ENCODE measurements around the gene RNU1-4.
"Not testable (repeated sequence)": the region's sequence is repeated elsewhere in the genome, so short reads cannot be mapped to it uniquely, and the experiment has no call there.

RNU1-4 gene

DNA sequence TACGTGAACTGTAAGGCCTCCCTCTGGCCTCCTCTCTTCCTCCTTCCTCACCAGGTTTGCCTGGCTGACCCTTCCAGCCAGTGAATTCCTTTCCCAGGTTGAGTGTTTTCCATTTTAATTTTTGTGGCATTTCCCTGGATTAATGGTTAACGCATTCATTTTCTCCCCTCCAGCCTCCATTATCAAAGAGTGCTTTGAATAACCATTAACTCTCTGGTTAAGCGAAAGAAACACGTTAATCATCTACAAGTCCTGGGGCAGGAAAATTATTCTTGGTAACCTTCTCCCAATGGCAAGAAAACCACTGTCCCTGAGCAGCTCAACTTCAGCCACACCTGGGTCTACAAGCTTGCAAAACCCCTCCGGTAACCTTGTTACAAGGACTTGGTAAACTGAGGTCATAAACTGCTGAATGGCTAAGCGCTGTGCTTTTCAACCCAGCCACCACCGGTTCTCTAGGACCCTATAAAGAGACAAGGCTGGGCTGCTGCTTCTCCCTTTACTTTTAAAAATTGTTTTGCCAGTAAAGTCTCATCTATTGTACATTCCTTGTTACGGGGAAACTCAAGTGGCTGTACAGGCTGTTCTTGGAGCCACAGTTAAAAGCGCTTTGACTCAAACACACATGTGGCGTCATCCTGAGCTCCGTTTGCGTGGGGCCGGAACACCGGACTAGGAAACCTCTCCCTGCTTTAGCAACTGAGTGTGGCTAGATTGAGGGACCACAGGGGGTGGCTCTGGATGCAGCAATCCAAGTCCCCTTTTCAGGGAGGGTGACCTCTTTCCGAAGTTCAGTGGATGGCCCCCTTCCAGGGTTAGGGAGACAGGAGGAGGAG lies 24.7 kb downstream of the RNU1-4 start:
- DNase-seq (ENCODE audit: low read depth in 1 of 2, low spot score in 1 of 2), result not testable (repeated sequence)

DNA sequence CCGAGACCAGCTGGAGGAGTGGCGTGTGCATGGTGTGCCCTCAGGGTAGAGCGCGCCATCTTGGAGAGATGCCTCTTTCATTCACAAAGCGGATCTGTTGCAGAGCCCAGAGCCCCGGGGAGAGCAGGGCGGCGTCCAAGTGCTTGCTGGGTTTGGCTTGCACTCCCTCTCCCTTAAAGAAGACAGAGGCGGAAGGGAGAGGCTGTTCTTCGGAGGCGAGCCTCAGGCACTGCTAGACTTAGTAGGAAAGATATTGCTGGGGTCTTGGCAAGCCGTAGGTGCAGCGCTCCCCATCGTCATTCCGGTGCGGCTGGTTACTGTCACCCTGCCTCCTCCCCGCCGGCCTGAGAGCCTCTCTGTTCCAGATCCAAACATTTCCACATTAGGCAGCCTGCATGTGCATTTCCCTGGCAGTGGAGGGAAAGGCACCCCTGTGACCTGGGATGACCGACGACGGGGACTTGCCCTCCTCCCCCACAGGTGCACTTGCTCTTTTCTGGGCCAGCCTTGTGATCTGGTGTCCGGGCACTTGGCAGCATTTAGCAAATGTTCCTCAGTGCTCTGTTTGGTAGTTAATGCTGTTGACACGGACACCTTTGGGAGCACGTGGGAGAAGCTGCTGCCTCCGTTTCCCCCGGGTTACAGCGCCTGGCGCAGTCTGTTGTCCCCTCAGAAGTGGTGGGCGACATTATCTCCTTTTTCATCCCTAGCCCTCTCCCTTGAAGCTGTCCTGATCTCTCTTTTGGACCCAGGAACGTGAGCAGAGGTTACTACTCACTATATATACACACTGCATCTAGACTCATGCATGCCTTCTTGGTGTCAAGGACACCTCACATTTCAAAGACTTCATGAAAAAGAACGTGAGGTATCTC lies 25.7 kb downstream of the RNU1-4 start:
- DNase-seq (ENCODE audit: low read depth in 1 of 2, low spot score in 1 of 2), result not testable (repeated sequence)

DNA sequence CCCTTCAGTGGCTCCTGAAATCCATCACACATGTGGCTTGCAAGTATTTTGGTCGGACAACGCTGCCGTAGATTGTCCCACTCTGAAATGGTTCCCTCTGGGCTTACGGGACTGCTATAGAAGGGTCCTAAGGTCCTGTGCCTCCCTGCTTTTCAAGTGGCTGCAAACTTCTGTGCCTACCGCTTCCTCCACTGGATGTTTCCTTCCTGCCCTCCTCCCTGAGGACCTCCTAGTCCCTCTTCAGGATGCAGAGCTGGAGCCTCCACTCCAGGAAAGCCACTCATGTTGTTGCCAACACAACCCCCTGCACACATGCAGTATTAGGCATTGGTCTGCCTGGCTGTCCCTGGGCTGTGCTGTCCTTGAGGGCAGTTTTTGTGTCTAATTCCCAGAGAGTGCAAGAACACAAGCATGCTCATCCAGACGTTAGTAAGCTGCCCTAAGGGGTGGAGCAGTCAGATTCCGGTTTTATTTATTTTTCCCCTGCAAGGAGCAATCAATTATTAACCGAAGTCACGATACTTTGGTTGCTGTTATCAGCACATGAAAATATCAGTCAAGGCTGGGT lies 26.5 kb downstream of the RNU1-4 start:
- DNase-seq (ENCODE audit: low read depth in 1 of 2, low spot score in 1 of 2), result not testable (repeated sequence)

DNA sequence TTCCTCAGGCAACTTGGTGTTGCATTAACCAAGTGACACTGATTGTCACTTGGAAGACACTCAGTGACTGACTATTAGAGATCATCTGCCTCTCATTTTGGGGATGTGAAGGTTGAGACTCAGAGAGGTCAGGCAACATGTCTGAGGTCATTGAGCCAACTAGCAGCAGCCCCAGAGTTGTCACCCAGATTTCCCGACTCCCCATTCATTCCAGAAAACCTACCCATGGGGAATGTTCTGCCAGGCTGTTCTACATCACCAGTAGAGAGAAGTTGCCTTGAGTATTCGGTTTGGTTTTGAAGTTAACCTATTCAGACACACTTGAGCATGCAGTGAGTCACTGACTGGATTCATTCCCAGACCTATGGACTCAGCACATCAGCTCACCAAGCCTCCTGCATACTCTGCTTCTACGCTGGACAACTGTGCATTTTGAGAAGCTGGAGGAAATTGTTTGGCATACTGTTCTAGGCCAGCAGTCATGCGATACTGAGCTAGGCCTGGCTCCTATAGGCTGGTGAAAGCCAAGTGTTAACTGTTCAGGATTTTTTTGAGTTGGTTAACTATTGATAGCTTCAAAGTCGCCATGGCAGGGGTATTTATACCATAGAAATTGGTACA lies 29.9 kb downstream of the RNU1-4 start:
- not testable (repeated sequence) for DNase-seq (ENCODE audit: low read depth in 1 of 2, low spot score in 1 of 2)

DNA sequence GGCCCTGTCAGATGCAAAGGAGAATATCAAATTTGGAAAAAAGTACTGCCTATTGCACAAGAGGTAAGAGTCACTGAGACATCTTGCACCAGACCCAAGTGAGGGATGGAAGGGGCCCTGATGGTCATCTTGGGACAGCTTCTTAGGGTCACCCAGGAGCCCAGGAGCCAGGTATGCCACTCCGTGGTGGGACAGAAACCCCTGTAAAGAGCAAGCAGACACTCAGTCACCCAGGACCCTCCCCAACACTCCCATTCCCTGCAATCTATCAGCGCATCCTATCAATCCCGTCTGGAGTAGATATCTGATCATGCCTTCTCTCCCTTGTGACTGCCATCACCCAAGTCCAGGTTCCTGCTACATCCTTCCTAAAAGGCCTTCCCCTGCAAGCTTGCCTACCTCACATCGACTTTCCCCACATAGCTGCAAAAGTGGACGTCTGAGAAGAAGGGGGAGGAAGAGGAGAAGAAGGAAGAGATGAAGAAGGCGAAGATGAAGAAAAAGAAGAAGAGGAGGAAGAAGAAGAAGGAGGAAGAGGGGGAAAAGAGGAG lies 30.7 kb downstream of the RNU1-4 start:
- DNase-seq (ENCODE audit: low read depth in 1 of 2, low spot score in 1 of 2), result not testable (repeated sequence)

DNA sequence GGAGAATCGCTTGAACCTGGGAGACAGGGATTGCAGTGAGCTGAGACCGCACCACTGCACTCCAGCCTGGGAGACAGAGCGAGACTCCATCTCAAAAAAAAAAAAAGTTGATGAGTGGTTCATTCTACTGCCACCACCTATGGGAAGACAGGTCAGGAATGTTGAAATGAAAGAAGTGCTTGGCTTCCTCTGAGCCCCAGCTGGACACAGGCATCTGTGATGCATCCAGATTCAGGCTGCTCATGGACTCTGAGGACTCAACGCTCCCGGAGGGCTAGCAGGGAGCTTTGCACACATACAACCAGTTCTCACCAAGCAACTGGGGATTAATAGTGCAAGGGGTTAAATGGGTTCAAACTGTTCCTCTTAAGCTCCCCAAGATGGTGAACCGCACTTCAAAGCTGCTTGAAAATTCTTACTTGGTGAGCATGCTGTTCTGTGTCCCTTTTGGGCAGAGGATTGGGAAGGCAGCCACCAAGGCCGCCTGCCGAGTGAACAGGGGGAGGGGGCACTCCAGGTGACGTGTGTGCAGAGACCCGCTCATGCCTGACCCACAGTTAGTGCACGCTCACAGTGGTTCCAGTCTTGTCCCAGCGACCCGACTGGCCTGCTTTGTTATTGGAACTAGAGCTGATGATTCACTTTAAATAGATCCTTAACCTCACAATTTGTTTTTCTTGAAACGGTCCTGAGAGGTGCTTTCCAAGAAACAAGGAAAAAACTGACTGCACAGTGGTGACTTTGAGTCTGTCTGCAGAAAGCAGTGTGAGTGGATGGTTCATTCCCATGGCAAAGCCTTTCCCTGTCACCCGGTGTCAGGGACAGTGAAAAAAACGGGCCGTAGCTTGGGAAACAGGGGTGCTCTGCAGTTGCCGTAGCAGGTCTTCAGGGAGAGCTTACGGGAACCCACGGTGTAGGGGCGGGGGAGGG lies 32.2 kb downstream of the RNU1-4 start:
- not testable (repeated sequence) for DNase-seq (ENCODE audit: low read depth in 1 of 2, low spot score in 1 of 2)

DNA sequence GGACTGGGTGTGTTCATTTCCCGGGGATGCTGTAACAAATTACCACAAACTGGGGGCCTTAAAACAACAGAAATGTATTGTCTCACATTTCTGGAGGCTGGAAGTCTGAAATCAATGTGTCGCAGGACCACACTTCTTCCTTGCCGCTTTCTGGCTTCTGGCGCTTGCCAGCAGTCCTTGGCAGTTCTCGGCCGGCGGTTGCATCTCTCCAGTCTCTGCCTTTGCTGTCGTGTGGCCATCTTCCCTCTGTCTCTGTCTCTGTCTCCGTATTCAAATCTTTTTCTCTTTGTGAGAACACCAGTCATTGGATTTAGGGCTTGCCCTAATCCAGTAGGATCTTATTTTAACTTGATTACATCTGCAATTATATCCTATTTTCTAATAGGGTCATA lies 32.9 kb downstream of the RNU1-4 start:
- DNase-seq (ENCODE audit: low read depth in 1 of 2, low spot score in 1 of 2), result not testable (repeated sequence)

DNA sequence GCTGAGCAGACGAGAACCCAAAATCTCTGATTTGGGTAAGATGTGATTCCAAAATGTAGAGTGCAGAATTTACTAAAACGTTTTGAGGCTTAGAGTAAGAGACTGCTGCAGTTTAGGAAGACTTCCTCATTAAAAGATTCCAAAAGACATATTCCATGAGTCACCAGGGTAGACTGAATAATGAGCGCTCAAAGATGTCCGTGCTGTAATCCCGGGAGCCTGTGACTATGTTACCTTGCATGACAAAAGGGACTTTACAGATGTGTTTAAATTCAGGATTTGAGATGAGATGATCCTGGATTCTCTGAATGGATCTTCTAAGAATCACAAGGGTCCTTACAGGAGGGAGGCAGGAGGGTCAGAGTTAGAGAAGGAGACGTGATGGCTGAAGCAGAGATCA lies 33.4 kb downstream of the RNU1-4 start:
- not testable (repeated sequence) for DNase-seq (ENCODE audit: low read depth in 1 of 2, low spot score in 1 of 2)

DNA sequence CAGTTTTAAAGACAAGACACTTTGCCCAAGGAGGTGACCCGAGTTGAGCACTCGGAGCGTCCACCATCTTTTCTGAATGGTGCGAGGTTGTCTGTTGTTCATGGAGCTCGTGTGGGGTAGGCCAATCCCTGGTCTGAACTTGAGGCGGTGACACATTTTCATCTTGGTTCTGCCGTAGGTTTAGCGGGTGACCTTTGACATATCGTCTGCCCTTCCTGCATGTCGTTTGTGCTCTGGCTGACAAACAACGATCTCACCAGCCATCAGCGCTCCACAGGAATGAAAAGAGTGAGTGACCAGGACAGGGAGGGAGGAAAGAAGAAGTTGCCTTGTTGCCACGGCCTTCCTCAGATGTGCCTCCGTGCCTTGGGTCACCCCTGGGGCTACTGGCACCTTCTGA lies 34.5 kb downstream of the RNU1-4 start:
- not testable (repeated sequence) for DNase-seq (ENCODE audit: low read depth in 1 of 2, low spot score in 1 of 2)

DNA sequence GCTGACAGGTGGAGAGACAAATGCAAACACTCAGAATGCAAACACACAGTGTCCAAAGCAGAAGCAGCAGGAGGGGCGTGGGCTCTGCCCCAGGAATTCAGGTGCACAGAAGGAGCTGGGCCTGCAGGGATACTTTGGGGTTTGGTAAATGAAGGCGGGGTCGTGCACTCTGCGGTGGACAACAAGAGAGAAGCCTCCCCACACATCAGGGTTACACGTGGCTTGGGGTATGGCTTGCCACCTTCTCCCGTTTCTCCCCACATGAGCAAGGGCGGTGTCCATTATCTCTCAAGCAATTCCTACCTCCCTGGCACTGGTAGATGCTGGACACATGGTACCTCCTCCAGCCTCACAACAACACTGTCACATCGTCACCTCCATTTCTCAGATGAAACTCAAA lies 35.0 kb downstream of the RNU1-4 start:
- DNase-seq (ENCODE audit: low read depth in 1 of 2, low spot score in 1 of 2), result not testable (repeated sequence)

DNA sequence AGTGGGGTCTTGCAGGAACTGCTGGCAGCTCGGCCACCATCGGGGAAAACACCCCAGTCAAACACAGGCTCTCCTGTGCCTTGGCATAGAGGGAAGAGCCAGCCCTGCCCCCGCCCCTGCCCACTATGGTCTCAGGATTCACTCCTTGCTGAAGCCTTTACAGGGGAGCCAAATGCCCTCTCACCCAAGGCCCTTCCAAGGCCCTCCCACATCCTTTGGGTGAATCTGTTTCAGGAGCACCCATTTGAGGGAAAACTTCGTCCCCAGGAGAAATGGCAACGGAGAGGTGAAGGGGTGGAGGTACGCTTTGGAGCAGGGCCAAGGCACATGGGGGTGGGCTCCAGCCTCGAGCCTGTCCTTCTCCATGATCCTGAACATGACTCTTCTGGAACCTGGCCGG lies 35.9 kb downstream of the RNU1-4 start:
- DNase-seq (ENCODE audit: low read depth in 1 of 2, low spot score in 1 of 2), result not testable (repeated sequence)

DNA sequence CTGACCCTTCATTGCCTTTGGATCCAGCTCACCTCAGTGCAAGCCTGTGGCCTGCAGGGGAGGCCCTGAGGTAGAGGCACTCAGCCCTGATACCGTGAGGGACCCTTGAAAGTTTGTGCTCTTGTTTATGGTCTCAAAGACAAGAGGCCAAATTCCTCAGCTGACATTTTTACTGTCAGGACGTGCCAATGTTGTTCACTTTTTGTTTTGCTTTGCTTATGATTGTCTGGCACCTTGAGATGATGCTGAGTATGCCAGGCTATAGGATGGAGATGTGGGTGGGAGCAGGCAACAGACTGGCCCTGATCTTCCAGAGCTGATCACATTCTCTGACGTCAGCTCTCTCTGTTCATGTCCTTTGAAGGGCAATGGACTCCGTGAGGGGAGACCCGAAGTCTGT lies 36.5 kb downstream of the RNU1-4 start:
- DNase-seq (ENCODE audit: low read depth in 1 of 2, low spot score in 1 of 2), result not testable (repeated sequence)

DNA sequence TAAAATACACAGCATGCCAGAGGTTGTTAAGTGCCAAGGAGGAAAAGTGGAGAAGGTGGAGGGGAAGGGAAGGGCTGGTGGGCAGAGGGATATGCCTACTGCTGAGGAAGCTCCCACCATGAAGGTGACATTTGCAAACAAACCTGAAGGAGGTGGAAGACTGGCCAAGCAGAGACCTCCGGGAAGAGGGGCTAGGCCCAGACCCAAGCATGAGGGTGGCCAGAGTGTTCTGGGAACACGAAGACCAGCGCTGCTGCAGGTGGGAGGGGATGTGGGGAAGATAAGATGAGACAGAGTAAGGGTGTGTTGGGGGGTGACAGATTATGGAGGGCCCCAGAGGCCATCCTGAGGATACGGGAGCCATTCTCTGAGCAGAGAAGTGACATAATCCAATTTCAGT lies 37.5 kb downstream of the RNU1-4 start:
- not testable (repeated sequence) for DNase-seq (ENCODE audit: low read depth in 1 of 2, low spot score in 1 of 2)

DNA sequence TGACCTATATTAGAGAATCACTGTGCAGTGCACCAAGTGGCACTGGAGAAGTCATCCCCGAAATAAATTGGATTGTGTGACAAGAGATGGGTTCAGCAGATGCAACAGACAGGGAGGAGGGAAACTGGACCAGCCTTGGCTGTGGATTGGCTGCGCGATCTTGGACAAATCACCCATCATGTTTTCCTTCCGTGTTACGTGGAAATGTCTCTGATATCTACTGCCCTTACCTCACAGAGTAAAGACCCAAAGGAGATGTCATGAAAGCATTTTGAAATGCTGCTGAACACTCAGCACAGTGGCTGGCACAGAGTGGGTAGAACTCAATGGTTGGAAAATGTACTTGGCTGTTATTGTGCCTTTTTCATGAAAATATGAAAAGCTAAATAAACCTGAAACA lies 39.2 kb downstream of the RNU1-4 start:
- DNase-seq (ENCODE audit: low read depth in 1 of 2, low spot score in 1 of 2), result not testable (repeated sequence)

DNA sequence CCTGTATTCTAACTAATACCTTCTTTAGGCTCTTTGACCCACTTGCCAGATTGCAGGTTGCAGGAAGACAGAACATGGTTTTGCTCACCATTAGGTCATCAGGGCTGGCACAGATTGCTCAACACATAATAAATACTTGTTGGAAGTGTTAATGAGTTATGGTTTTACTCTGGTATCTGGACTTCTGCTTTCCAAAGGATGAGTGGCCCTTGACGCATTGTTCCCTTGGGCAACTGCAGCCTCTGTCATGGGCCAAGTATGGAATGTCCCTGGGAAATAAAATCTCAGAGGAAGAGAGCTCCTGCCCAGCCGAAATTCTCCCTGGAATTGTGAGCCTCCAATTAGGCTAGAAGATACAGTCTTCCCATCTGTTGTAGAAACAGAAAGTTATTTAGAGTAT lies 40.7 kb downstream of the RNU1-4 start:
- not testable (repeated sequence) for DNase-seq (ENCODE audit: low read depth in 1 of 2, low spot score in 1 of 2)

DNA sequence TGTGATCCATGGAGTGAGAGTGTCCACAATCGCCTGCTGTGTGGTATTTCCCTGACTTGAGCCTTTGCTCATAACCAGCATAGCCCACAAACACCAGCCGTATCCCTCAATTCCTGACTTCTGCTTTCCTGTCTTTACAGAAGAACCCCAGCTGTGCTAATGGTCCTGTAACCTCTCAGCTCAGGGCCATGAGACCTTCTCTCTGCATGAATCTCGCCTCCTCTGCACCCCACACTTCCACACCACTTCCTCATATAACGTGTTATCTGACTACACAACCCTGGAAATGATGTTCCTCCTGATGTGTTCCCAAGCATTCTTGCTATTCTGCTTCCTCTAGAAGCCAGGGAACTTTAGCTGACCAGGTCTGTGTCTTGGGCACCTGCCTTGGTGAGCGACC lies 41.3 kb downstream of the RNU1-4 start:
- DNase-seq (ENCODE audit: low read depth in 1 of 2, low spot score in 1 of 2), result not testable (repeated sequence)

DNA sequence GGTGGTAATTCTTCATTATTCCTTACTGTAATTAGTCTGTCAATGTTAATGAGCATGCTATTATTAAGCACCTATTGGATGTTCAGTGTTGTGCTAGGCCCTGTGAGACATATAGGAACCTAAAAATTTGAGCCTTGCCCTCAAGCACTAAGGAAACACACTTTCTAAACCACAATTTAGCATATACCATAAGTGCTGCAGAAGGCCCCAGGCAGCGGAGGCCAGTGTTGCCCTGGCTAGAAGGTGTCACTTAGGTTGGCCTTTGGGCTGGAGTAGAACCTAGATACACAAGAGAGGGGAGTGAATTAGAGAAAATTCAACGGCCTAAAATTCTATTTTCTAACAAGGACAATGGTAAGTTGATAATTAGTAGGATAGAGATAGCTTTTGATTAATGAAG lies 44.6 kb downstream of the RNU1-4 start:
- not testable (repeated sequence) for DNase-seq (ENCODE audit: low read depth in 1 of 2, low spot score in 1 of 2)

DNA sequence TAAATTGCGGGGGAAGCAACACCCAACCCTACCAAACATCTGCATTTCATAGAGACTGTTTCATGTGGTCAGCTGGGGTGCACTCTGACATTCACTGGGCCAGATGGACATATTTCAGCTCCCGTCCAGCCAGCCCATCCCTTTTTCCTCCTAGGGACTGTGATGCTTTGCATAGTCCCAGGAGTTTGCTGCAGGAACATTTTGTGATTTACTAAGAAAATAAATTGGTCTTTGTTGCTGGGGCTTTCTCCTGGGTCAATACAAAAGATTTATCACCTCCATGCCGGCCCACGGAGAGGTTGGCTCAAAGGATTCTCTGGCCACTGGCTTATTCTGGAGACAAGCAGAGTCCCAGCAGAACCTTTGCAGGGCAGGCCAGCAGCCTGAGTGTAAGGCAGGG lies 46.0 kb downstream of the RNU1-4 start:
- DNase-seq (ENCODE audit: low read depth in 1 of 2, low spot score in 1 of 2), result not testable (repeated sequence)

DNA sequence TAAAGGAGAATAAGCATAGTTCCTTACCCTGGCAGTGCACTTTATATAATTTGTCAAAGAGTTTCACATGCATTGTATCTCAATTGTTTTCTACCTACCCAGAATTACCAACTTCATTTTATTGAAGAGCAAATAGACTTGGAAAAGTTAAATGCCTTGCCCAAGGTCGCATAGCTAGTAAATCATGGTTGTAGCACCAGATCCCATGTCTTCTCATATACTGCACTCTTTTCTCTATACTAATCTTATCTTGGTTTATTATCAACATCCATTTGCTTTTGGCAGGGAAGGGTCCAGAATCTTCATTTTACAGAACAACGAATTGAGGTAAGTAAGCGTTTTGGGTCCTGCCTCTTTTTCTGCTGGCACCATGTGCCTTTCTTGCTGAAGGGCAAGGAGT lies 46.9 kb downstream of the RNU1-4 start:
- DNase-seq (ENCODE audit: low read depth in 1 of 2, low spot score in 1 of 2), result not testable (repeated sequence)

DNA sequence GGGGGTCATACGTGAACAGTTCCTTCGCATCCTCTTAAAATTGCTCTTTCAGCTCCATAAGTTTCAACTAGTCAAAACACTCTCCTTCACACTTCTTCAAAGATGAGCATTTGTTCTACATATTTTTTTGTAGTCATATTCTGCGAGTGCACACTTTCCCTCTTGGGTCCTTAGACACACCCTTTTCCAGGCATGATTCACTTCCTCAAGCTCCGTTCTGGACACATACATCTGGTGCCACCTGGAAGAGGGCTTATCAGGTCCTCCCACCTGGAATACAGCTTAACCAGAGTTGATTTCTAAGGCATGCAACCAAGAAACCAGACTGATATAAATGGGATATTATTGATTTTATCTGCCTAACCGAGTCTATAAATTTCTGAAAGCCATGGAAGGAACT lies 47.4 kb downstream of the RNU1-4 start:
- not testable (repeated sequence) for DNase-seq (ENCODE audit: low read depth in 1 of 2, low spot score in 1 of 2)

Data from activated T-helper 1 cell treated with anti-CD3 and anti-CD28 coated beads, Interleukin-2, amount 50 U/mL, for 16 hours (primary cell).